ENCODE measurements around the gene CD177.

- TF ChIP-seq POLR2A (IDR thresholded peaks at IDR 0.05; ENCODE audit: low read length), result no peak
- no peak for TF ChIP-seq GATA1 (IDR thresholded peaks at IDR 0.05; ENCODE audit: low read depth, low read length)
Measured at GRCh38 chr19:43406297-43406696, 52.8 kb downstream of the CD177 start.
